ENCODE measurements around the gene XRN2.
"Not testable (repeated sequence)": the region's sequence is repeated elsewhere in the genome, so short reads cannot be mapped to it uniquely, and the experiment has no call there.

DNA sequence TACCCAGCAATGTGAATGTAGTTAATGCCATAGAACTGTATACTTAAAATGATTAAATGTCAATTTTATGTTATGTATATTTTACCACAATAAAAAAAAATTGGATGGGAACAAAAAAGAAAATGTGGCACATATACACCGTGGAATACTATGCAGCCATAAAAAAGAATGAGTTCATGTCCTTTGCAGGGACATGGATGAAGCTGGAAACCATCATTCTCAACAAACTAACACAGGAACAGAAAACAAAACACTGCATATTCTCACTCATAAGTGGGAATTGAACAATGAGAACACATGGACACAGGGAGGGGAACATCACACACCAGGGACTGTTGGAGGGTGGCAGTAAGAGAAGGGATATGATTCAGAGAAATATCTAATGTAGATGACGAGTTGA, 116.0 kb downstream of the XRN2 start:
- TF ChIP-seq, protein P1, sequence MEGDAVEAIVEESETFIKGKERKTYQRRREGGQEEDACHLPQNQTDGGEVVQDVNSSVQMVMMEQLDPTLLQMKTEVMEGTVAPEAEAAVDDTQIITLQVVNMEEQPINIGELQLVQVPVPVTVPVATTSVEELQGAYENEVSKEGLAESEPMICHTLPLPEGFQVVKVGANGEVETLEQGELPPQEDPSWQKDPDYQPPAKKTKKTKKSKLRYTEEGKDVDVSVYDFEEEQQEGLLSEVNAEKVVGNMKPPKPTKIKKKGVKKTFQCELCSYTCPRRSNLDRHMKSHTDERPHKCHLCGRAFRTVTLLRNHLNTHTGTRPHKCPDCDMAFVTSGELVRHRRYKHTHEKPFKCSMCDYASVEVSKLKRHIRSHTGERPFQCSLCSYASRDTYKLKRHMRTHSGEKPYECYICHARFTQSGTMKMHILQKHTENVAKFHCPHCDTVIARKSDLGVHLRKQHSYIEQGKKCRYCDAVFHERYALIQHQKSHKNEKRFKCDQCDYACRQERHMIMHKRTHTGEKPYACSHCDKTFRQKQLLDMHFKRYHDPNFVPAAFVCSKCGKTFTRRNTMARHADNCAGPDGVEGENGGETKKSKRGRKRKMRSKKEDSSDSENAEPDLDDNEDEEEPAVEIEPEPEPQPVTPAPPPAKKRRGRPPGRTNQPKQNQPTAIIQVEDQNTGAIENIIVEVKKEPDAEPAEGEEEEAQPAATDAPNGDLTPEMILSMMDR (IDR thresholded peaks at IDR 0.05) = not testable (repeated sequence)
- not testable (repeated sequence) for TF ChIP-seq EZH2 (IDR thresholded peaks at IDR 0.05; ENCODE audit: borderline replicate concordance, insufficient read depth, low read depth, low read length, poor library complexity, severe bottlenecking)
